Stomach (tissue), 4 donors: ENCODE results near the gene HLA-DOA.

Source experiments
- CTCF ChIP-seq, 7 experiments: fragments of 450-650 bp in 4 of 7; fragments of 200-600 bp in 3 of 7; sonication (generic) in 3 of 7; IDR thresholded peaks; one replicate each; pipeline ENCODE4 v1.5.1; 2016 to 2019; ENCODE audit warnings: antibody characterized with exemption in 7 of 7, control low read depth in 2 of 7, mild to moderate bottlenecking in 1 of 7
- POLR2A ChIP-seq, 4 donors: fragments of 450-650 bp; IDR thresholded peaks; one replicate each; pipeline ENCODE4 v1.6.1; 2016; ENCODE audit warnings: antibody characterized with exemption in 4 of 4, control low read depth in 2 of 4, mild to moderate bottlenecking in 1 of 4, moderate library complexity in 1 of 4

DNA sequence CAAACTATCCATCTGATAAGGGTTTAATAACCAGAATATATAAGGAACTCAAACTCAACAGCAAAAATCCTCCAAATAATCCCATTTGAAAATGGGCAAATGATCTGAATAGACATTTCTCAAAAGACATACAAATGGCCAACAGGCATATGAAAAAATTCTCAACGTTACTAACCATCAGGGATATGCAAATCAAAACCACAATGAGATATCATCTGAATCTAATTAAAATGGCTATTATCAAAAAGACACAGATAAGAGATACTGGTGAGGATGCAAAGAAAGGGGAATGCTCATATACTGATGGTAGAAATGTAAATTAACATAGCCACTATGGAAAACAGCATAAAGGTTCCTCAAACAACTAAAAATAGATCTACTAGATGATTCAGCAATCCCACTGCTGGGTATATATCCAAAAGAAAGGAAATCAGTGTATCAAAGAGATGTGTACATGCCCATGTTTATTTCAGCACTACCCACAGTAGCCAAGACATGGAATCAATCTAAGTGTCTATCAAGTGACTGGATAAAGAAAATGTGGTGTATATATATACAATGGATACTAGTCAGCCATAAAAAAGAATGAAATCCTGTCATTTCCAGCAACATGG lies 47.1 kb downstream of the HLA-DOA start:
- TF ChIP-seq POLR2A (IDR thresholded peaks at IDR 0.05) (no peak), CTCF (IDR thresholded peaks at IDR 0.05) (no peak)
